ENCODE data around the gene TDO2.

Gene TDO2

GRCh38 chr4:155952501-155952901, 49.0 kb downstream of the TDO2 start:
- TF ChIP-seq CTCF (IDR thresholded peaks at IDR 0.05; ENCODE audit: borderline replicate concordance, insufficient read depth, low read depth, low read length), result no peak
- H3K4me3 ChIP-seq (ENCODE audit: low read depth, low read length), result no peak overlapping the region

- H3K4me3 ChIP-seq (ENCODE audit: low read depth, low read length), result peak within 1 kb of the TSS; percentile 90
- TF ChIP-seq CTCF (IDR thresholded peaks at IDR 0.05; ENCODE audit: borderline replicate concordance, insufficient read depth, low read depth, low read length), result peak; percentile 31; the same call in 1 of the 2 replicates
Measured at GRCh38 chr4:155953151-155954117, 49.9 kb downstream of the TDO2 start, which contains the start of gene CTSO. Gene CTSO (minus strand): TSS chr4:155953866. CDS start chr4:155953847, 19 bp downstream.

- peak overlapping the region; percentile 90 for H3K4me3 ChIP-seq (ENCODE audit: low read depth, low read length)
- TF ChIP-seq CTCF (IDR thresholded peaks at IDR 0.05; ENCODE audit: borderline replicate concordance, insufficient read depth, low read depth, low read length), result no peak
Measured at GRCh38 chr4:155954118-155954685, 50.7 kb downstream of the TDO2 start.

GRCh38 chr4:155954939-155955338, 51.4 kb downstream of the TDO2 start:
- no peak for TF ChIP-seq CTCF (IDR thresholded peaks at IDR 0.05; ENCODE audit: borderline replicate concordance, insufficient read depth, low read depth, low read length)
- no peak overlapping the region for H3K4me3 ChIP-seq (ENCODE audit: low read depth, low read length)

- no peak overlapping the region for H3K4me3 ChIP-seq (ENCODE audit: low read depth, low read length)
Measured at GRCh38 chr4:155956461-155956860, 53.0 kb downstream of the TDO2 start.

GRCh38 chr4:155959417-155959816, 55.9 kb downstream of the TDO2 start:
- no peak for TF ChIP-seq CTCF (IDR thresholded peaks at IDR 0.05; ENCODE audit: borderline replicate concordance, insufficient read depth, low read depth, low read length)
- H3K4me3 ChIP-seq (ENCODE audit: low read depth, low read length), result no peak overlapping the region

More at GRCh38 chr4:155956461-155956860, 53.0 kb downstream of the TDO2 start:
- no peak for TF ChIP-seq CTCF (IDR thresholded peaks at IDR 0.05; ENCODE audit: borderline replicate concordance, insufficient read depth, low read depth, low read length)

All from GM12875 (cell line).